DND-41 (cell line): ENCODE measurements around the gene PIGS.

Experiments
- ATAC-seq: fragments of 200-7000 bp; cut with Tn5 transposase; 3 replicates; pipeline ENCODE4 v1.9.1; 2021; ENCODE audit warnings: low read depth; ENCODE audit not compliant: insufficient read depth
- DNase-seq: peaks from one replicate; pipeline ENCODE4 v3.0.0-alpha.2; 2020
- H2AFZ ChIP-seq: 2 replicates; pipeline ENCODE4 v1.6.0; 2012; ENCODE audit warnings: low read depth, low read length
- H3K27ac ChIP-seq: 2 replicates; pipeline ENCODE4 v1.5.1; 2012; ENCODE audit warnings: low read length, inconsistent platforms
- H3K27me3 ChIP-seq: fragments of 200-600 bp; sonication (generic); 2 replicates; pipeline ENCODE4 v1.6.0; 2012; ENCODE audit warnings: low read length, mild to moderate bottlenecking, inconsistent platforms; ENCODE audit not compliant: insufficient read depth, poor library complexity
- H3K36me3 ChIP-seq: 2 replicates; pipeline ENCODE4 v1.5.1; 2012; ENCODE audit warnings: low read length, inconsistent platforms; ENCODE audit not compliant: insufficient read depth
- H3K4me1 ChIP-seq: 2 replicates; pipeline ENCODE4 v1.5.1; 2012; ENCODE audit warnings: mild to moderate bottlenecking, low read length; ENCODE audit not compliant: insufficient read depth
- H3K4me2 ChIP-seq: 2 replicates; pipeline ENCODE4 v1.6.0; 2012; ENCODE audit warnings: mild to moderate bottlenecking, moderate library complexity, low read length, inconsistent platforms; ENCODE audit not compliant: insufficient read depth
- H3K4me3 ChIP-seq, 2 experiments: fragments of 200-600 bp in 1 of 2; shearing (Covaris generic) in 1 of 2; 2 replicates each; pipeline ENCODE4 v1.5.1; 2012 to 2016; ENCODE audit warnings: inconsistent platforms in 2 of 2, low read length in 2 of 2, mild to moderate bottlenecking in 2 of 2, low read depth in 1 of 2, moderate library complexity in 1 of 2
- H3K79me2 ChIP-seq: 2 replicates; pipeline ENCODE4 v1.6.0; 2012; ENCODE audit warnings: low read length, inconsistent platforms; ENCODE audit not compliant: insufficient read depth
- H3K9ac ChIP-seq: 2 replicates; pipeline ENCODE4 v1.6.0; 2012; ENCODE audit warnings: low read depth, mild to moderate bottlenecking, inconsistent platforms, low read length, moderate library complexity
- H3K9me3 ChIP-seq: 2 replicates; pipeline ENCODE4 v1.5.1; 2012; ENCODE audit warnings: low read length, moderate library complexity, mild to moderate bottlenecking, inconsistent platforms; ENCODE audit not compliant: insufficient read depth, severe bottlenecking
- H4K20me1 ChIP-seq: 2 replicates; pipeline ENCODE4 v1.6.0; 2012; ENCODE audit warnings: low read length; ENCODE audit not compliant: insufficient read depth
- CTCF ChIP-seq: IDR thresholded peaks from 2 replicates; pipeline ENCODE4 v1.5.1; 2012; ENCODE audit warnings: borderline replicate concordance, low read length, moderate library complexity, mild to moderate bottlenecking; ENCODE audit not compliant: poor library complexity, severe bottlenecking; ENCODE audit errors: extremely low read depth
- EZH2 ChIP-seq: IDR thresholded peaks from 3 replicates; pipeline ENCODE4 v1.6.1; 2012; ENCODE audit warnings: borderline replicate concordance, low read depth, mild to moderate bottlenecking, moderate library complexity, low read length, inconsistent platforms; ENCODE audit not compliant: severe bottlenecking

Gene PIGS

GRCh38 chr17:28545141-28545503 is 26.2 kb downstream of the PIGS start:
- ATAC-seq (no peak), DNase-seq (no peak)
- no peak overlapping the region for H3K4me3 ChIP-seq
- H3K9me3 ChIP-seq, result no peaks in the 10 kb centered on the region
- no peak overlapping the region for H3K9ac ChIP-seq
- 0 out of 2 replicates have a peak, but pooled peaks cover 11% of the 10 kb centered on the region for H4K20me1 ChIP-seq
- H3K4me2 ChIP-seq, result no peak overlapping the region
- H3K27ac ChIP-seq, result no peak overlapping the region
- no peak overlapping the region for H2AFZ ChIP-seq
- H3K36me3 ChIP-seq, result 0 out of 2 replicates have a peak, but pooled peaks cover 6% of the 10 kb centered on the region
- H3K4me1 ChIP-seq, result peaks cover 11% of the 10 kb centered on the region; the same call in 1 of the 2 replicates
- TF ChIP-seq CTCF (no peak), EZH2 (no peak)
- H3K27me3 ChIP-seq, result no peaks in the 10 kb centered on the region
- H3K79me2 ChIP-seq, result no peaks in the 10 kb centered on the region

GRCh38 chr17:28544402-28545140 is 26.8 kb downstream of the PIGS start:
- Histone ChIP-seq H3K27me3 (no peaks in the 10 kb centered on the region), H3K9me3 (no peaks in the 10 kb centered on the region), H3K27ac (no peak overlapping the region), H3K36me3 (0 out of 2 replicates have a peak, but pooled peaks cover 6% of the 10 kb centered on the region), H3K79me2 (no peaks in the 10 kb centered on the region), H2AFZ (no peak overlapping the region), H4K20me1 (0 out of 2 replicates have a peak, but pooled peaks cover 11% of the 10 kb centered on the region), H3K4me2 (no peak overlapping the region), H3K9ac (no peak overlapping the region), H3K4me3 (no peak overlapping the region), H3K4me1 (peaks cover 6% of the 10 kb centered on the region; the same call in 1 of the 2 replicates)
- ATAC-seq, result no peak
- no peak for DNase-seq
- no peak for TF ChIP-seq CTCF
- no peak for TF ChIP-seq EZH2

- no peak overlapping the region for H3K4me3 ChIP-seq
- H3K27ac ChIP-seq, result no peak overlapping the region
- no peaks in the 10 kb centered on the region for H3K9me3 ChIP-seq
- no peak overlapping the region for H3K9ac ChIP-seq
- TF ChIP-seq CTCF (no peak), EZH2 (no peak)
- no peak overlapping the region for H2AFZ ChIP-seq
- H3K4me2 ChIP-seq, result no peak overlapping the region
- ATAC-seq, result no peak
- H4K20me1 ChIP-seq, result no peaks in the 10 kb centered on the region; the same call in 1 of the 2 replicates
- H3K36me3 ChIP-seq, result no peaks in the 10 kb centered on the region
- H3K27me3 ChIP-seq, result peaks cover 8% of the 10 kb centered on the region
- H3K4me1 ChIP-seq, result no peaks in the 10 kb centered on the region
- no peak for DNase-seq
- no peaks in the 10 kb centered on the region for H3K79me2 ChIP-seq
These were observed 29.9 kb downstream of the PIGS start for GRCh38 chr17:28541439-28541838.
